ENCODE results near the gene FERMT3. TPM values are rescaled to one million over a fixed set of nuclear protein-coding genes. Genes with fewer than 3 reads are reported as not detected.

FERMT3 gene
- total and polyA plus RNA-seq, 2 of the 13 experiments (the other 11 are each of a cell fraction or from before 2014, with no cell fraction given) = 0.29 TPM; not detected in 1

DNA sequence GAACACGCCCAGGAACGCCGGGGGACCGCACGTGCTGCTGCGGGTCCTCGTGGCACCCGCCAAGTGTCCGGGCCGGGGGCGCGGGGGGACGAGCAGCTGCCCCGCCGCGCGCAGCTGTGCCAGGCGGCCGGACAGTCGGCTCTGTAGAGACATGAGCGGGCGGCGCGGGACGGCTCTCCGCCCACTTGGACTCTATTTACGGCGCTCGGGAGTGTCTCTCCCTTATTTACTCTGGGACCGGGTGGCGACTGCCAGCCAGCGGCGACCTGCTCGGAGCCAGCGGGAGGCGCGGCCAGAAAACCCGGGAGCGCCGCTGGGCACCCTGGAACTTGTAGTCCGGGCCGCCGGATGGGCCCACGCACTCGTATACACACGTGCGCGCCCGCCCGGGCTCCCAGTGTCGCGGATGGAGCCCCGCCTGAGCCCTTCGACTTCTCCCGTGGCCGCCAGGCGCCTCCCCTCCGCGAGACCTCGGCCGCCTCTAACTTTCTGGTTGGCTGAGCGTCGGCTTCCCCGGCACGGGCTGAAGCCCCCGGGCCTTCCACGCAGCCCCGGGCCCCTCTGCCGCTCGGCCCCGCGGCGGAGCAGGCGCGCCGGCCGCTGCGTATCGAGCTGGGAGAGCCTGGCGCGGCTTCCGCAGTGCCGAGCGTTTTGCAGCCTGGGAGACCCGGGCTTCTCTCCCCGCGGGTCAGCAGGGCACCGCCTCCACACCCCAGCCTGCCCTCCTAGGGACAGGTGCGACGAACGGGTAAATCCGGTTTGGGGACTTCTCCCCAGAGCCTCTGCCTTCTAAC lies 40.5 kb upstream of the FERMT3 start, which contains the start of gene MACROD1 (continued):
- TF ChIP-seq CENPT (CRISPR knock-in tag; IDR thresholded peaks at IDR 0.05; ENCODE audit: low read depth) (no peak; the same call in 1 of the 2 replicates), RBFOX2 (IDR thresholded peaks at IDR 0.05; ENCODE audit: low read depth, low read length) (peak; percentile 95), GTF3A (CRISPR knock-in tag; conservative IDR thresholded peaks at IDR 0.05) (no peak), ARNT2 (CRISPR knock-in tag; IDR thresholded peaks at IDR 0.05; ENCODE audit: low read depth) (peak; percentile 58; the same call in 1 of the 2 replicates), ZNF678 (CRISPR knock-in tag; IDR thresholded peaks at IDR 0.05) (no peak), MYNN (CRISPR knock-in tag; IDR thresholded peaks at IDR 0.05; ENCODE audit: low read depth) (0 out of 2 replicates have a peak, but pooled peaks have one; percentile 50), RXRB (CRISPR knock-in tag; IDR thresholded peaks at IDR 0.05; ENCODE audit: borderline replicate concordance) (no peak), SRF (IDR thresholded peaks at IDR 0.05; ENCODE audit: low read depth, low read length) (no peak), MAZ (IDR thresholded peaks at IDR 0.05; ENCODE audit: borderline replicate concordance, low read depth, low read length) (no peak), MAZ (CRISPR knock-in tag; IDR thresholded peaks at IDR 0.05; ENCODE audit: low read depth) (peak; percentile 67), ISX (CRISPR knock-in tag; conservative IDR thresholded peaks at IDR 0.05) (no peak), NR2C2 (CRISPR knock-in tag; IDR thresholded peaks at IDR 0.05; ENCODE audit: borderline replicate concordance) (peak; percentile 60; the same call in 1 of the 2 replicates), SRY (CRISPR knock-in tag; IDR thresholded peaks at IDR 0.05) (no peak)
- TF ChIP-seq, protein P1, sequence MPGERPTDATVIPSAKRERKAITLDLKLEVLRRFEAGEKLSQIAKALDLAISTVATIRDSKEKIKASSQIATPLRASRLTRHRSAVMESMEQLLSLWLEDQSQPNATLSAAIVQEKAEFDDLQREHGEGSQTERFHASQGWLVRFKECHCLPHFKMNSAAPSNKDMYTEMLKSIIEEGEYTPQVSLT (CRISPR knock-in tag; IDR thresholded peaks at IDR 0.05; ENCODE audit: borderline replicate concordance, low read depth) = no peak
- TF ChIP-seq, protein P2, sequence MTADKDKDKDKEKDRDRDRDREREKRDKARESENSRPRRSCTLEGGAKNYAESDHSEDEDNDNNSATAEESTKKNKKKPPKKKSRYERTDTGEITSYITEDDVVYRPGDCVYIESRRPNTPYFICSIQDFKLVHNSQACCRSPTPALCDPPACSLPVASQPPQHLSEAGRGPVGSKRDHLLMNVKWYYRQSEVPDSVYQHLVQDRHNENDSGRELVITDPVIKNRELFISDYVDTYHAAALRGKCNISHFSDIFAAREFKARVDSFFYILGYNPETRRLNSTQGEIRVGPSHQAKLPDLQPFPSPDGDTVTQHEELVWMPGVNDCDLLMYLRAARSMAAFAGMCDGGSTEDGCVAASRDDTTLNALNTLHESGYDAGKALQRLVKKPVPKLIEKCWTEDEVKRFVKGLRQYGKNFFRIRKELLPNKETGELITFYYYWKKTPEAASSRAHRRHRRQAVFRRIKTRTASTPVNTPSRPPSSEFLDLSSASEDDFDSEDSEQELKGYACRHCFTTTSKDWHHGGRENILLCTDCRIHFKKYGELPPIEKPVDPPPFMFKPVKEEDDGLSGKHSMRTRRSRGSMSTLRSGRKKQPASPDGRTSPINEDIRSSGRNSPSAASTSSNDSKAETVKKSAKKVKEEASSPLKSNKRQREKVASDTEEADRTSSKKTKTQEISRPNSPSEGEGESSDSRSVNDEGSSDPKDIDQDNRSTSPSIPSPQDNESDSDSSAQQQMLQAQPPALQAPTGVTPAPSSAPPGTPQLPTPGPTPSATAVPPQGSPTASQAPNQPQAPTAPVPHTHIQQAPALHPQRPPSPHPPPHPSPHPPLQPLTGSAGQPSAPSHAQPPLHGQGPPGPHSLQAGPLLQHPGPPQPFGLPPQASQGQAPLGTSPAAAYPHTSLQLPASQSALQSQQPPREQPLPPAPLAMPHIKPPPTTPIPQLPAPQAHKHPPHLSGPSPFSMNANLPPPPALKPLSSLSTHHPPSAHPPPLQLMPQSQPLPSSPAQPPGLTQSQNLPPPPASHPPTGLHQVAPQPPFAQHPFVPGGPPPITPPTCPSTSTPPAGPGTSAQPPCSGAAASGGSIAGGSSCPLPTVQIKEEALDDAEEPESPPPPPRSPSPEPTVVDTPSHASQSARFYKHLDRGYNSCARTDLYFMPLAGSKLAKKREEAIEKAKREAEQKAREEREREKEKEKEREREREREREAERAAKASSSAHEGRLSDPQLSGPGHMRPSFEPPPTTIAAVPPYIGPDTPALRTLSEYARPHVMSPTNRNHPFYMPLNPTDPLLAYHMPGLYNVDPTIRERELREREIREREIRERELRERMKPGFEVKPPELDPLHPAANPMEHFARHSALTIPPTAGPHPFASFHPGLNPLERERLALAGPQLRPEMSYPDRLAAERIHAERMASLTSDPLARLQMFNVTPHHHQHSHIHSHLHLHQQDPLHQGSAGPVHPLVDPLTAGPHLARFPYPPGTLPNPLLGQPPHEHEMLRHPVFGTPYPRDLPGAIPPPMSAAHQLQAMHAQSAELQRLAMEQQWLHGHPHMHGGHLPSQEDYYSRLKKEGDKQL (CRISPR knock-in tag; IDR thresholded peaks at IDR 0.05; ENCODE audit: low read depth) = no peak
- TF ChIP-seq, protein P3, sequence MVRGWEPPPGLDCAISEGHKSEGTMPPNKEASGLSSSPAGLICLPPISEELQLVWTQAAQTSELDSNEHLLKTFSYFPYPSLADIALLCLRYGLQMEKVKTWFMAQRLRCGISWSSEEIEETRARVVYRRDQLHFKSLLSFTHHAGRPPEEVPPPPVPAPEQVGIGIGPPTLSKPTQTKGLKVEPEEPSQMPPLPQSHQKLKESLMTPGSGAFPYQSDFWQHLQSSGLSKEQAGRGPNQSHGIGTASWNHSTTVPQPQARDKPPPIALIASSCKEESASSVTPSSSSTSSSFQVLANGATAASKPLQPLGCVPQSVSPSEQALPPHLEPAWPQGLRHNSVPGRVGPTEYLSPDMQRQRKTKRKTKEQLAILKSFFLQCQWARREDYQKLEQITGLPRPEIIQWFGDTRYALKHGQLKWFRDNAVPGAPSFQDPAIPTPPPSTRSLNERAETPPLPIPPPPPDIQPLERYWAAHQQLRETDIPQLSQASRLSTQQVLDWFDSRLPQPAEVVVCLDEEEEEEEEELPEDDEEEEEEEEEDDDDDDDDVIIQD (CRISPR knock-in tag; IDR thresholded peaks at IDR 0.05; ENCODE audit: low read depth) = 0 out of 2 replicates have a peak, but pooled peaks have one; percentile 23
- TF ChIP-seq, protein P4, sequence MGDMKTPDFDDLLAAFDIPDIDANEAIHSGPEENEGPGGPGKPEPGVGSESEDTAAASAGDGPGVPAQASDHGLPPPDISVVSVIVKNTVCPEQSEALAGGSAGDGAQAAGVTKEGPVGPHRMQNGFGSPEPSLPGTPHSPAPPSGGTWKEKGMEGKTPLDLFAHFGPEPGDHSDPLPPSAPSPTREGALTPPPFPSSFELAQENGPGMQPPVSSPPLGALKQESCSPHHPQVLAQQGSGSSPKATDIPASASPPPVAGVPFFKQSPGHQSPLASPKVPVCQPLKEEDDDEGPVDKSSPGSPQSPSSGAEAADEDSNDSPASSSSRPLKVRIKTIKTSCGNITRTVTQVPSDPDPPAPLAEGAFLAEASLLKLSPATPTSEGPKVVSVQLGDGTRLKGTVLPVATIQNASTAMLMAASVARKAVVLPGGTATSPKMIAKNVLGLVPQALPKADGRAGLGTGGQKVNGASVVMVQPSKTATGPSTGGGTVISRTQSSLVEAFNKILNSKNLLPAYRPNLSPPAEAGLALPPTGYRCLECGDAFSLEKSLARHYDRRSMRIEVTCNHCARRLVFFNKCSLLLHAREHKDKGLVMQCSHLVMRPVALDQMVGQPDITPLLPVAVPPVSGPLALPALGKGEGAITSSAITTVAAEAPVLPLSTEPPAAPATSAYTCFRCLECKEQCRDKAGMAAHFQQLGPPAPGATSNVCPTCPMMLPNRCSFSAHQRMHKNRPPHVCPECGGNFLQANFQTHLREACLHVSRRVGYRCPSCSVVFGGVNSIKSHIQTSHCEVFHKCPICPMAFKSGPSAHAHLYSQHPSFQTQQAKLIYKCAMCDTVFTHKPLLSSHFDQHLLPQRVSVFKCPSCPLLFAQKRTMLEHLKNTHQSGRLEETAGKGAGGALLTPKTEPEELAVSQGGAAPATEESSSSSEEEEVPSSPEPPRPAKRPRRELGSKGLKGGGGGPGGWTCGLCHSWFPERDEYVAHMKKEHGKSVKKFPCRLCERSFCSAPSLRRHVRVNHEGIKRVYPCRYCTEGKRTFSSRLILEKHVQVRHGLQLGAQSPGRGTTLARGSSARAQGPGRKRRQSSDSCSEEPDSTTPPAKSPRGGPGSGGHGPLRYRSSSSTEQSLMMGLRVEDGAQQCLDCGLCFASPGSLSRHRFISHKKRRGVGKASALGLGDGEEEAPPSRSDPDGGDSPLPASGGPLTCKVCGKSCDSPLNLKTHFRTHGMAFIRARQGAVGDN (CRISPR knock-in tag; IDR thresholded peaks at IDR 0.05) = peak; percentile 92
